PC-3 (cell line): ENCODE data around the gene NKIRAS2. TPM values are rescaled to one million over a fixed set of nuclear protein-coding genes. Genes with fewer than 3 reads are reported as not detected.

ENCODE experiments used
- ATAC-seq: fragments of 200-7000 bp; cut with Tn5 transposase; 2 replicates; pipeline ENCODE4 v1.9.1; 2020; ENCODE audit warnings: mild to moderate bottlenecking, moderate library complexity
- BruUV-seq: library from RNA; stranded (reverse); fragments of 400-500 nt; replicated peaks from 2 replicates; lab custom pipeline; 2021; lab: Mats Ljungman, UMichigan
- CTCF ChIA-PET: fragments of 300-600 bp; sonication (Branson Sonifier 250); formaldehyde crosslinking; loops from one replicate; lab custom pipeline; 2022; ENCODE audit warnings: antibody characterized with exemption; lab: Charles Lee
- POLR2A ChIA-PET: fragments of 300-600 bp; sonication (Branson Sonifier 250); formaldehyde crosslinking; loops from one replicate; lab custom pipeline; 2022; ENCODE audit warnings: antibody characterized with exemption; ENCODE audit not compliant: unreplicated experiment; lab: Charles Lee
- DNase-seq: peaks from one replicate; pipeline ENCODE4 v3.0.0-alpha.2; 2015
- H2AFZ ChIP-seq: fragments of 300-600 bp; sonication (generic); 2 replicates; pipeline ENCODE4 v1.6.0; 2016; ENCODE audit warnings: antibody characterized with exemption, low read length
- H3F3A ChIP-seq: fragments of 300-600 bp; sonication (generic); one replicate; pipeline ENCODE4 v1.6.0; 2017; ENCODE audit warnings: antibody characterized with exemption, low read length, control low read depth, mild to moderate bottlenecking; ENCODE audit not compliant: unreplicated experiment
- H3K27ac ChIP-seq: fragments of 300-600 bp; sonication (generic); 2 replicates; pipeline ENCODE4 v1.5.1; 2016; ENCODE audit warnings: mild to moderate bottlenecking, low read length
- H3K27me3 ChIP-seq: fragments of 300-600 bp; sonication (generic); 2 replicates; pipeline ENCODE4 v1.6.1; 2016; ENCODE audit warnings: low read length, mixed read lengths
- H3K36me3 ChIP-seq: fragments of 300-600 bp; sonication (generic); 2 replicates; pipeline ENCODE4 v1.6.1; 2016; ENCODE audit warnings: low read depth, mixed run types, low read length, mixed read lengths
- H3K4me1 ChIP-seq: fragments of 300-600 bp; sonication (generic); 2 replicates; pipeline ENCODE4 v1.5.1; 2016; ENCODE audit warnings: low read length; ENCODE audit not compliant: insufficient read depth
- H3K4me2 ChIP-seq: fragments of 300-600 bp; sonication (generic); 2 replicates; pipeline ENCODE4 v1.6.0; 2016; ENCODE audit warnings: low read length
- H3K4me3 ChIP-seq: fragments of 300-600 bp; sonication (generic); 2 replicates; pipeline ENCODE4 v1.5.1; 2016; ENCODE audit warnings: mild to moderate bottlenecking, low read length, mixed read lengths
- H3K79me2 ChIP-seq: fragments of 300-600 bp; sonication (generic); 2 replicates; pipeline ENCODE4 v1.6.1; 2017; ENCODE audit warnings: low read length, mixed read lengths
- H3K9ac ChIP-seq: fragments of 300-600 bp; sonication (generic); 2 replicates; pipeline ENCODE4 v1.6.0; 2016; ENCODE audit warnings: mild to moderate bottlenecking, low read length
- H3K9me2 ChIP-seq: fragments of 300-600 bp; sonication (generic); replicated peaks from 2 replicates; pipeline ENCODE4 v1.6.1; 2016; ENCODE audit warnings: mixed run types, low read length, mixed read lengths
- H3K9me3 ChIP-seq: fragments of 300-600 bp; sonication (generic); 2 replicates; pipeline ENCODE4 v1.6.1; 2016; ENCODE audit warnings: low read length, mixed read lengths
- H4K20me1 ChIP-seq: fragments of 300-600 bp; sonication (generic); 2 replicates; pipeline ENCODE4 v1.6.1; 2016; ENCODE audit warnings: low read length, mixed read lengths
- EZH2 ChIP-seq: fragments of 300-600 bp; sonication (generic); IDR thresholded peaks from one replicate; pipeline ENCODE4 v1.6.1; 2017; ENCODE audit warnings: antibody characterized with exemption, mild to moderate bottlenecking, low read length; ENCODE audit not compliant: unreplicated experiment
- EZH2phosphoT487 ChIP-seq: fragments of 300-600 bp; sonication (generic); IDR thresholded peaks from 2 replicates; pipeline ENCODE4 v1.6.1; 2018; ENCODE audit warnings: mild to moderate bottlenecking, antibody characterized with exemption, low read length, borderline replicate concordance
- intact Hi-C: fragments of 100-400 bp; cut with micrococcal nuclease; formaldehyde crosslinking; loops from 2 replicates; pipeline ENCODE4 v1.9.0; 2023
- total RNA-seq: library from RNA; depleted of rRNA; stranded (reverse); fragments of >200 nt; gene quantifications from 2 replicates; pipeline ENCODE4 v1.2.3, GENCODE V29; 2014
- TF ChIP-seq, protein P1 (sequence below): fragments of 300-600 bp; sonication (generic); conservative IDR thresholded peaks from 2 replicates; pipeline ENCODE4 v1.5.1; 2017; ENCODE audit warnings: antibody characterized with exemption, low read depth, mild to moderate bottlenecking, low read length

NKIRAS2 gene
- total RNA-seq, 1 experiment from 2014 or later: 39.4 TPM

DNA sequence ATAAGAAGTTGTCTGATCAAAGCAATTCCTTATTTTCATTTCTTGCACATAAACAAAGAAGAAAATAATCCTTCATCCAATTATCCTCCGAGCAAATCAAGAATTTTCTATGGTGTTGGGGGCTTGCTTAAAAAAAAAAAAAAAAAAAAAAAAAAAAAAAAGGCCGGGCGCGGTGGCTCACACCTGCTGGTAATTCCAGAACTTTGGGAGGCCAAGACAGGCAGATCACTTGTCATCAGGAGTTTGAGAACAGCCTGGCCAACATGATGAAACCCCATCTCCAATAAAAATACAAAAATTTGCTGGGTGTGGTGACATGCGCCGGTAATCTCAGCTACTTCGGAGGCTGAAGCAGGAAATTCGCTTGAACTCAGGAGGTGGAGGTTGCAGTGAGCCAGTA is 34.0 kb upstream of the NKIRAS2 start:
- Histone ChIP-seq H2AFZ (no peak overlapping the region), H3K9me3 (no peaks in the 10 kb centered on the region), H3K9me2 (no peaks in the 10 kb centered on the region), H3F3A (peaks cover 3% of the 10 kb centered on the region), H3K4me3 (no peak overlapping the region), H3K4me1 (peaks cover 13% of the 10 kb centered on the region), H3K36me3 (peaks cover 64% of the 10 kb centered on the region), H3K4me2 (no peak overlapping the region), H3K9ac (no peak overlapping the region), H3K27me3 (no peaks in the 10 kb centered on the region), H3K79me2 (no peaks in the 10 kb centered on the region), H3K27ac (no peak overlapping the region), H4K20me1 (no peaks in the 10 kb centered on the region; the same call in 1 of the 2 replicates)
- no TSS peak for BruUV-seq
- ATAC-seq (no peak), DNase-seq (no peak)
- ChIA-PET CTCF (no interaction called here), POLR2A (no interaction called here)
- intact Hi-C loops: no loop called here
- TF ChIP-seq EZH2phosphoT487 (no peak), EZH2 (no peak)

DNA sequence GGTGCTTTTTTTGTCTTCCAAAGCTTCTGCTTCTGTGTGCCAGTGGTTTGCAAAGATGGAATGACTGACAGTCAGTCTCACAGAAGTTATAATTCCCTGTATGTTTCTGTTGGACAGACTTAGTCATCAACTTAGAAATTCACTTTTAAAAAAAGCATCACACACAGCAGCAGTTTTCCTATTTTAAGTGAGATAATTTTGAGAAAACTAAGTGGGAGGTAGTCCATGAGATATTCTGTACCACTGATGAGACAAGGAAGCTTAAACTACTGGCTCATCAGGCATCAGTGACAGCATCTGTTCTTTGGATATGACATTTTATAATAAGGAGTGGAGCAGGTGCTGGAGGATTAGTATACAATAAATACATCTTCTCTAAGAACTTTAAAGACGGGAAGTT is 33.3 kb upstream of the NKIRAS2 start:
- ChIA-PET POLR2A (no interaction called here), CTCF (no interaction called here)
- Histone ChIP-seq H4K20me1 (no peaks in the 10 kb centered on the region; the same call in 1 of the 2 replicates), H2AFZ (no peak overlapping the region), H3K27me3 (no peaks in the 10 kb centered on the region), H3K36me3 (peaks cover 62% of the 10 kb centered on the region), H3K9me2 (no peaks in the 10 kb centered on the region), H3K4me3 (no peak overlapping the region), H3K9me3 (no peaks in the 10 kb centered on the region), H3K79me2 (no peaks in the 10 kb centered on the region), H3K4me2 (no peak overlapping the region), H3K27ac (no peak overlapping the region), H3K9ac (no peak overlapping the region), H3F3A (peaks cover 3% of the 10 kb centered on the region), H3K4me1 (peaks cover 13% of the 10 kb centered on the region)
- intact Hi-C loops: no loop called here
- no peak for ATAC-seq
- TF ChIP-seq, protein P1, sequence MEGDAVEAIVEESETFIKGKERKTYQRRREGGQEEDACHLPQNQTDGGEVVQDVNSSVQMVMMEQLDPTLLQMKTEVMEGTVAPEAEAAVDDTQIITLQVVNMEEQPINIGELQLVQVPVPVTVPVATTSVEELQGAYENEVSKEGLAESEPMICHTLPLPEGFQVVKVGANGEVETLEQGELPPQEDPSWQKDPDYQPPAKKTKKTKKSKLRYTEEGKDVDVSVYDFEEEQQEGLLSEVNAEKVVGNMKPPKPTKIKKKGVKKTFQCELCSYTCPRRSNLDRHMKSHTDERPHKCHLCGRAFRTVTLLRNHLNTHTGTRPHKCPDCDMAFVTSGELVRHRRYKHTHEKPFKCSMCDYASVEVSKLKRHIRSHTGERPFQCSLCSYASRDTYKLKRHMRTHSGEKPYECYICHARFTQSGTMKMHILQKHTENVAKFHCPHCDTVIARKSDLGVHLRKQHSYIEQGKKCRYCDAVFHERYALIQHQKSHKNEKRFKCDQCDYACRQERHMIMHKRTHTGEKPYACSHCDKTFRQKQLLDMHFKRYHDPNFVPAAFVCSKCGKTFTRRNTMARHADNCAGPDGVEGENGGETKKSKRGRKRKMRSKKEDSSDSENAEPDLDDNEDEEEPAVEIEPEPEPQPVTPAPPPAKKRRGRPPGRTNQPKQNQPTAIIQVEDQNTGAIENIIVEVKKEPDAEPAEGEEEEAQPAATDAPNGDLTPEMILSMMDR: no peak
- TF ChIP-seq EZH2: no peak
- TF ChIP-seq EZH2phosphoT487: no peak
- no peak for DNase-seq
- no TSS peak for BruUV-seq

DNA sequence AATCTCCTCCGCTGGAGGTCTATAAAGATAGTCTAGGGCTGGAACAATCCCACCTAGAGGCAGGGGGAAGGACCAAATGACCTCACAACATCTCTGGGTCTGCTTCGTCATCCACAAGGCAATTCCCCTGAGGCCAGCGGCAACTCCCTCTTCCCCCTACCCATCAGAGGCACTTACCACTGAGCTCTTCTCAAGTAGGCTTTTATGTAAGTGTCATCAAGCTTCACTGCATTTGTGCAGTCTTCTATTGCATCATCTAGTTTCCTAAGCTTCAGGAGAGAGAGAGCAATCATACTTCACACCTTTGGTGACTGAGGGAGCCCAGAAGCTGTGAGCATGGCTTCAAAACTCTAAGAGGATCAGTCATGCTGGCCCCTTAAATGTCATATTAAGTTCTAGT is 32.2 kb upstream of the NKIRAS2 start:
- no peak for ATAC-seq
- POLR2A ChIA-PET: no interaction called here

More for the DNA sequence above, 32.2 kb upstream of the NKIRAS2 start:
- CTCF ChIA-PET: no interaction called here
- H3K27ac ChIP-seq: no peak overlapping the region
- H3K9ac ChIP-seq: no peak overlapping the region
- H3F3A ChIP-seq: peaks cover 3% of the 10 kb centered on the region
- H4K20me1 ChIP-seq: no peaks in the 10 kb centered on the region; the same call in 1 of the 2 replicates
- H3K9me2 ChIP-seq: no peaks in the 10 kb centered on the region
- no peak overlapping the region for H3K4me2 ChIP-seq
- peaks cover 60% of the 10 kb centered on the region for H3K36me3 ChIP-seq
- intact Hi-C loops: no loop called here
- no peak for DNase-seq
- no peaks in the 10 kb centered on the region for H3K79me2 ChIP-seq
- BruUV-seq: no TSS peak
- no peak for TF ChIP-seq EZH2
- TF ChIP-seq, protein P1: no peak
- TF ChIP-seq EZH2phosphoT487: no peak
- no peak overlapping the region for H3K4me3 ChIP-seq
- H3K4me1 ChIP-seq: peaks cover 13% of the 10 kb centered on the region
- H3K9me3 ChIP-seq: no peaks in the 10 kb centered on the region
- H2AFZ ChIP-seq: no peak overlapping the region
- no peaks in the 10 kb centered on the region for H3K27me3 ChIP-seq
